Measurements from ENCODE around the gene CCR6. TPM values are rescaled to one million over a fixed set of nuclear protein-coding genes. Genes with fewer than 3 reads are reported as not detected.

The CCR6 gene
- total RNA-seq, 2 experiments from 2014 or later: 8.7 to 9.1 TPM

DNA sequence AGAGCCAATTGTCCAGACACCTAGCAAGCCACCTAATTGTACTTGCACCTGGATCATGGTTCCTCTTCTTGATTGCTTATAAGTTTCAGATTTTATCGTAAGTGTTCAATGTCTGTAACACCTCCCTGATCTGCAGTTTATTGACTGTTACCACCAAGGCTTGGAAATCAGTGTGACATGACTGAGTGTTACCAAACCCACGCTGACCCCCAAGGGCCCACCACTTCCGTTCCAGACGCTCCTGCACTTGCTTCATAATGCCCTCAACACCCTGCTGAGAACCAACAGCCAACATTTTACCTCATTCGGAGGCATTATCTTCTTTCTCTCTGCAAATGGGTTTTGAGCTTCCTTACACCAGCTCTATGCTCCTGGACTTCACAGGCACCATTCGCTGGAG is 6.3 kb downstream of the CCR6 start:
- peaks cover 46% of the 10 kb centered on the region for H3K36me3 Mint-ChIP-seq
- ATAC-seq (no peak), DNase-seq (no peak)
- H3K27me3 Mint-ChIP-seq: no peaks in the 10 kb centered on the region
- CTCF ChIA-PET: interaction anchor here (1.0 to 1.9 kb wide), 6 partner anchors 10 to 129 kb away, joined by 3 to 5 read pairs (median 4); partner anchors contain the start of gene CEP43
- H3K4me3 Mint-ChIP-seq: no peak overlapping the region
- peaks cover 5% of the 10 kb centered on the region for H3K9me3 Mint-ChIP-seq (ENCODE audit: low read depth)
- peaks cover 41% of the 10 kb centered on the region for H3K4me1 Mint-ChIP-seq
- peak overlapping the region; percentile 39 for H3K27ac Mint-ChIP-seq

DNA sequence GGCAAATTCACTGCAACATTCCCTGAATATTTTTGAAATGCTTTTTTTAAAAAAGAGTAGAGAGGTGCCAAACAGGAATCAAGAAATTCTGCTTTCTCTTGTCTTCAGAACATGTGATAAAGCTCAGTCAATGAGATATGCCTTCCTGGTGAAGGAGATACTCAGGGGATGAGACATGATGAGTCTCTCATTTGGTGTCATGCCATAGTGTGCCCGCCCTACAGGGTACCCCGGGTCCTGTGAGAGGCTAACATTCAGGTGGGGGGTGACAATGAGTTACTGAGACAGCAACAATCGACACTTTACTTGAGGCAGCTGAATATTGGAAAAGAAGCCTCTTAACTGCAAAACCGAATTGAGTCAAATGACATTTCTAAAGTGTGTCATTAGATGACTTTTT is 6.7 kb downstream of the CCR6 start:
- DNase-seq (no peak), ATAC-seq (no peak)
- Mint-ChIP-seq H3K4me3 (no peak overlapping the region), H3K27ac (peak overlapping the region; percentile 37), H3K36me3 (peaks cover 47% of the 10 kb centered on the region), H3K4me1 (peaks cover 40% of the 10 kb centered on the region), H3K27me3 (no peaks in the 10 kb centered on the region), H3K9me3 (ENCODE audit: low read depth) (peaks cover 5% of the 10 kb centered on the region)
- CTCF ChIA-PET: interaction anchor here (1.0 to 1.9 kb wide), 6 partner anchors 9 to 130 kb away, joined by 3 to 5 read pairs (median 4); partner anchors contain the start of gene CEP43

DNA sequence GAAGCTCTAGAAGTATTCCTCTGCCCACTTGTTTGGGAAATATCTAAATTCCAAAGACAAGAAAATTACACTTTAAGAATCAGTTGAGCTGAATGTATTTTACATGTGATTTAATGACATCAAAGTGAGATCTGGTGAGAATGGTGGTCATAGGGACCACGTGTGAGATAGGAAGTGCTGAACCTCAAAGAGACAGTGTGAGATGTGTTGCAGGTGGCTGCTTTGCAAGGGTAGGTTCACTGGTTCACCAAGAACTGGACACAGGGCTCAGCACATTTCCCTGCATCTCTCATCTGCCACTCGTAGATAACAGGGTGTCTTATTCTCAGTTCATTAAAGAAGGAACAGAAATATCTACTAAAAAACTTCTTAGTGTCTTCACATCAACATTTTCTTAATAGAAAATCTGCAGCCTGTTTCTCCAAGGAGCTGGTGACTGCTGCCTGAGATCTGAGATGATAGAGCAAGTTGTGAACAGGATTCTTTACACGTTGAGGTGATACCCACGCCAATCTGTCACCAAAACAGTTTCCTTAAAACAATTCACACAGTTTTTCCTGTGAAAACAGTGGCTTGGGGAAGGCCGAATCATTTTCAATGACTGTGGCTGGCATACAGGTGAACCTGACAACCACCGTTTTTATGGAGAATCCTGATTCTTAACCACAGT is 7.2 kb downstream of the CCR6 start:
- no peak for DNase-seq
- CTCF ChIA-PET: interaction anchor here (1.0 to 1.9 kb wide), 4 partner anchors 9 to 130 kb away, joined by 3 to 5 read pairs (median 4); partner anchors contain the start of gene CEP43
- Mint-ChIP-seq H3K27me3 (no peaks in the 10 kb centered on the region), H3K4me1 (peaks cover 35% of the 10 kb centered on the region), H3K27ac (peak overlapping the region; percentile 37), H3K9me3 (ENCODE audit: low read depth) (peaks cover 5% of the 10 kb centered on the region), H3K4me3 (no peak overlapping the region), H3K36me3 (peaks cover 46% of the 10 kb centered on the region)
- ATAC-seq: peak; percentile 79

- CTCF ChIA-PET: interaction anchor here (1.5 kb wide), 1 partner anchor 11 kb away, joined by 4 read pairs; no protein-coding TSS in a partner anchor
- Mint-ChIP-seq H3K9me3 (ENCODE audit: low read depth) (peaks cover 5% of the 10 kb centered on the region), H3K36me3 (peaks cover 48% of the 10 kb centered on the region), H3K27ac (no peak overlapping the region), H3K4me3 (no peak overlapping the region), H3K27me3 (no peaks in the 10 kb centered on the region), H3K4me1 (peaks cover 34% of the 10 kb centered on the region)
- DNase-seq (no peak), ATAC-seq (no peak)
These were observed 8.1 kb downstream of the CCR6 start for GRCh38 chr6:167130712-167131684.

DNA sequence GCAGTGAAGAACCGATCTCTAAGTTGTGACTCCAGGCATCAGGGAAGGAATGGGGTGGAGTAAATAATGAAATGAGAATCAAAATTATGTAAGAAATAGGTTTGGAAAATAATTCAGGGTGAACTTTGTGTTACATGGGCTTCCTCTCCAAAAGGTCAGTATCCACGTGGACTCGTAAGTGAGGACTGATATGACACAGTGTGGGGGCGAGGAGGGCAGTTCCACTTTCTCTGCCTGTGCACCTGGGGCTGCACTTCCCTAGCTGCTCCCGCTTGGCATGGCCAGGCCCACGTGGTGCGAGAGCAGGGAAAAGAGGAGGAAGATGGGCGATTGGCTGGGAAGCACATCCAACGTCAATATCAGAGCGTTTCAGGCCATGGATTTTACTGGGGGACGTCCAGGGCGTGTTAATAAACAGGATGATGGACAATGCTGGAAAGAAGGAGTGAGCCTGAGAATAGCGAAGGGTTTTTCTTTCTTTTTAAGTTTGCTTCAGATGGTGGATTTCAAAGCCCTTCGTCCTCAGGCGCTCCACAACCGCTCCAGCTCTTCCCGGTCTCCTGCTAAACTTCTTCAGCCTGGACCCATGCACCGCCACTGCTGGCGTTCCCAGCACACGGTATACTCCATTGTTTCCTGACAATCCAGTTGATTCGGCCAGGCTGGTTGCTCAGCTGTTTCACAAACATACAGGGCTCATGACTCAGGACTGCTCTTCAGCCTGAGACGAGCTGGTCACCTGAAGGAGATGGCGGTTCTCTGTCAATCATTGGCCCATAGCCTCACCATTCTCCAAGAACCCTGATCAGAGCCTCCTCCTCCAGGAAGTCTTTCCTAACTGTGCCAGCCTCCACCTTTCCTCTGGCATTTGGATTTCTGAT is 11.8 kb downstream of the CCR6 start:
- Mint-ChIP-seq H3K27ac (no peak overlapping the region), H3K4me3 (no peak overlapping the region), H3K9me3 (ENCODE audit: low read depth) (no peaks in the 10 kb centered on the region), H3K36me3 (peaks cover 43% of the 10 kb centered on the region), H3K4me1 (peaks cover 22% of the 10 kb centered on the region), H3K27me3 (no peaks in the 10 kb centered on the region)
- DNase-seq (no peak), ATAC-seq (no peak)
- CTCF ChIA-PET: no interaction called here

GRCh38 chr6:167136376-167136775 is 13.5 kb downstream of the CCR6 start:
- Mint-ChIP-seq H3K36me3 (peaks cover 43% of the 10 kb centered on the region), H3K4me3 (no peak overlapping the region), H3K4me1 (peaks cover 25% of the 10 kb centered on the region), H3K27me3 (no peaks in the 10 kb centered on the region), H3K27ac (no peak overlapping the region), H3K9me3 (ENCODE audit: low read depth) (no peaks in the 10 kb centered on the region)
- CTCF ChIA-PET: interaction anchor here (0.7 kb wide), 1 partner anchor 11 kb away, joined by 3 read pairs; no protein-coding TSS in a partner anchor
- ATAC-seq (no peak), DNase-seq (no peak)

DNA sequence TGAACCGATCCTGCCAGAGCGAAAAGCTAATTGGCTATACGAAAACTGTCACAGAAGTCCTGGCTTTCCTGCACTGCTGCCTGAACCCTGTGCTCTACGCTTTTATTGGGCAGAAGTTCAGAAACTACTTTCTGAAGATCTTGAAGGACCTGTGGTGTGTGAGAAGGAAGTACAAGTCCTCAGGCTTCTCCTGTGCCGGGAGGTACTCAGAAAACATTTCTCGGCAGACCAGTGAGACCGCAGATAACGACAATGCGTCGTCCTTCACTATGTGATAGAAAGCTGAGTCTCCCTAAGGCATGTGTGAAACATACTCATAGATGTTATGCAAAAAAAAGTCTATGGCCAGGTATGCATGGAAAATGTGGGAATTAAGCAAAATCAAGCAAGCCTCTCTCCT is 14.2 kb downstream of the CCR6 start:
- Mint-ChIP-seq H3K4me3 (no peak overlapping the region), H3K27me3 (no peaks in the 10 kb centered on the region), H3K9me3 (ENCODE audit: low read depth) (no peaks in the 10 kb centered on the region), H3K27ac (no peak overlapping the region), H3K36me3 (peaks cover 41% of the 10 kb centered on the region), H3K4me1 (peaks cover 30% of the 10 kb centered on the region)
- DNase-seq: no peak
- no peak for ATAC-seq
- CTCF ChIA-PET: interaction anchor here (0.7 to 1.6 kb wide), 2 partner anchors 12 to 362 kb away, joined by 3 to 4 read pairs; no protein-coding TSS in a partner anchor

DNA sequence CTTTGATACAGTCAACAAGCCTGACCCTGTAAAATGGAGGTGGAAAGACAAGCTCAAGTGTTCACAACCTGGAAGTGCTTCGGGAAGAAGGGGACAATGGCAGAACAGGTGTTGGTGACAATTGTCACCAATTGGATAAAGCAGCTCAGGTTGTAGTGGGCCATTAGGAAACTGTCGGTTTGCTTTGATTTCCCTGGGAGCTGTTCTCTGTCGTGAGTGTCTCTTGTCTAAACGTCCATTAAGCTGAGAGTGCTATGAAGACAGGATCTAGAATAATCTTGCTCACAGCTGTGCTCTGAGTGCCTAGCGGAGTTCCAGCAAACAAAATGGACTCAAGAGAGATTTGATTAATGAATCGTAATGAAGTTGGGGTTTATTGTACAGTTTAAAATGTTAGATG is 15.0 kb downstream of the CCR6 start:
- Mint-ChIP-seq H3K9me3 (ENCODE audit: low read depth) (no peaks in the 10 kb centered on the region), H3K27me3 (peaks cover 3% of the 10 kb centered on the region), H3K4me1 (peaks cover 33% of the 10 kb centered on the region), H3K27ac (no peak overlapping the region), H3K4me3 (no peak overlapping the region), H3K36me3 (peaks cover 38% of the 10 kb centered on the region)
- DNase-seq (no peak), ATAC-seq (no peak)
- CTCF ChIA-PET: interaction anchor here (0.8 to 1.9 kb wide), 3 partner anchors 15 to 363 kb away, joined by 3 to 10 read pairs (median 4); partner anchors contain the start of gene CCR6

DNA sequence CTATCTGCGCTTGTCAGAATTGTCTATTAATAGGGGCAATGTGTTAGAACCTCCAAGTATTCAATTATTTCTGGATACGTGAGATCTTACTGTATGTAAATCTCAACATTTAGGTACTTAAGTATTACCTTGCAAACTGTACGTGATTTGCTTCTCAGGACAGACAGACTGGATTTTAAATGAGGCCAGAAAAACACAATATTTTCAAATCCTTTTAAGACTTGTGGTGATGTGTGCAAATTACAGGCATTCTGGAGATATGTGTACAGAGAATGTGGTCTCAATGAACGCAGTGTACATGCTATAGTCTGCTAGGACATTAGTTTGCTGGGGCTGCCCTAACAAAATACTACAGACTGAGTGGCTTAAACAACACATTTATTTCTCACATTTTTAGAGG is 16.9 kb downstream of the CCR6 start:
- H3K36me3 Mint-ChIP-seq: peaks cover 28% of the 10 kb centered on the region
- no peaks in the 10 kb centered on the region for H3K9me3 Mint-ChIP-seq (ENCODE audit: low read depth)
- CTCF ChIA-PET: interaction anchor here (0.8 to 2.5 kb wide), 6 partner anchors 11 to 365 kb away, joined by 4 to 8 read pairs (median 5); partner anchors contain the start of gene CEP43
- DNase-seq (no peak), ATAC-seq (no peak)
- H3K27me3 Mint-ChIP-seq: peaks cover 6% of the 10 kb centered on the region
- H3K4me3 Mint-ChIP-seq: no peak overlapping the region
- peaks cover 32% of the 10 kb centered on the region for H3K4me1 Mint-ChIP-seq
- no peak overlapping the region for H3K27ac Mint-ChIP-seq

DNA sequence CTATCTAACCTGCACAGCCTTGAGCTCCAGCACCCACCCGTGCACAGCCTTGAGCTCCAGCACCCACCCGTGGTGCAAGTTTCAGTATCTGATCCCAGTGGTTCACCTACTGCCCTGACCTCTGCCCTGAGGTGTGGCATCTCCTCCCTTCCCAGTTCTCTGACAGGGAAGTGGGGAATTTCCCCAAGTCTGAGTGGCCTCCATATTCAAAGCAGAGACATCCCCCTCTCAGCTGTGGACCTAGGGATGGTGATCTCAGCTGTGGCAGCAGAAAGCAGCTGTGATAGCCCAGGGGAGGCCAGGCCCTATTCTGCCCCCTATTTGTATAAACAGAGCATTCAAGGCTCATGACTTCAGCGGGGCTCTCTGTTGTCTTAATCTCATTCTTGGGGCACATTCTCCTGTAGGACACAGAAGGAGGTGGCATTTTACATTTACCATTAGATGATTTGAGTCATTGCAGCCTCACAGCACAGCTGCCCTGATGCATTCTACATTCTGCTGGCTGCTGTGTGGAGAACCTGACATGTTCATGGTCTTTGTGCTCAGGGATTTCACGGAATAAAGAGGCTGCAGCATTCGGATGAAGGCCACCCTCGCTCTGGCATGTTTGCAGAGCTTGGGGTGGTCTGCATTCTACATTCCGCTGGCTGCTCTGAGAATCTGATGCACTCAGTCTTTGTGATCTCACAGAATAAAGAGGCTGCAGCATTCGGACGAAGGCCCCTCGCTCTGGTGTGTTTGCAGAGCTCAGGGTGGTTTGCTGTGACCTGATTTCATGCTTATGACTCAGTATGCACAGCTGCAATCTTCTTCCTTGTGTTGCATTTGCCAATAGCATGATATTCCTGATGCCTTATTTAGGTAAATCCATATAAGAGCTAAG is 17.9 kb downstream of the CCR6 start:
- peaks cover 8% of the 10 kb centered on the region for H3K27me3 Mint-ChIP-seq
- H3K4me3 Mint-ChIP-seq: no peak overlapping the region
- CTCF ChIA-PET: interaction anchor here (0.9 to 2.6 kb wide), 16 partner anchors 8 to 366 kb away, joined by 3 to 20 read pairs (median 4); partner anchors contain the start of genes CCR6 and CEP43
- H3K4me1 Mint-ChIP-seq: peaks cover 31% of the 10 kb centered on the region
- H3K27ac Mint-ChIP-seq: no peak overlapping the region
- DNase-seq (no peak), ATAC-seq (no peak)
- H3K9me3 Mint-ChIP-seq (ENCODE audit: low read depth): no peaks in the 10 kb centered on the region
- peaks cover 20% of the 10 kb centered on the region for H3K36me3 Mint-ChIP-seq

DNA sequence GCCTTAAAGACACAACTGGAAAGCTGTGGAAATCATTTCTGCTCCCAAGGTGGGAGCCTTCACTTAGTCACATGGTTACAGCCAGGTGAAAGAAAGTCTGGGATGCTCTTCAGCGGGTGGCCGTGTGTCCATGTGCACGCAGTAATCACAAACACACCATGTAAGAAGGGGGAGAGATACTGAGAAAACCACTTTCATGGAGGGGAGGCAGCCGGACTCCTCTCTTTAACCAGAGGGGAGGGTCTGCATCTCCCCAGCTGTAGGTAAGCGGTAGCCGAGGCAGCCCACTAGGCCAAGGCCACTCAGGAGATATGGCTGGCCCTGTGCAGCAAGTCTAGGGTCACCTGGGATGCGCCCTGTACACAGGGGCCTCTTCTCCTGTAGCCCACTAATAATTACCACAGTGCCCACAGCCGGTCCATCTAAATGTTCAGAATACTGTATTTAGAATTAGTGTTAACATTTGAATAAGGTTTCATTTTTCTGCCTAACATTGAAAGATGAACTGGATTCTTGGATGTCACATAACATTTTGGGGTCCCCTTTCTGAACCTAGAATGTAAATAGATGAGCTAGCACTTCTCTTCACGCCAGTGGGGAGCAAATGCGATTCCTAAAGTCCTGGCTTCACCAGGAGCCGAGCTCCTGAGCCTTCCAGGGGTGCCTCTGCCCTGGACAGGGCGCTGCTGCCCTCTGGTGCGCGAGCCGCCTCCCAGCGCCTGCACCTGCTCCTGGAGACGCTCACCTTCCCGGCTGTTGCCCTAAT is 19.0 kb downstream of the CCR6 start:
- DNase-seq (peak; percentile 69), ATAC-seq (peak; percentile 88)
- H3K27me3 Mint-ChIP-seq: peaks cover 15% of the 10 kb centered on the region
- H3K4me3 Mint-ChIP-seq: no peak overlapping the region
- CTCF ChIA-PET: interaction anchor here (0.6 to 2.6 kb wide), 26 partner anchors 9 to 373 kb away, joined by 3 to 20 read pairs (median 4); partner anchors contain the start of genes CCR6 and CEP43
- peaks cover 23% of the 10 kb centered on the region for H3K4me1 Mint-ChIP-seq
- no peaks in the 10 kb centered on the region for H3K9me3 Mint-ChIP-seq (ENCODE audit: low read depth)
- H3K36me3 Mint-ChIP-seq: peaks cover 11% of the 10 kb centered on the region
- H3K27ac Mint-ChIP-seq: no peak overlapping the region

Measured in activated CD8-positive, alpha-beta memory T cell treated with anti-CD3 and anti-CD28 coated beads, Interleukin-2, amount 10 ng/mL, durations not matched to agents 7 days and 5 days (primary cell).